A673 (cell line): Measurements from ENCODE around the gene MRPL40.

Source experiments
- EZH2 ChIP-seq: fragments of 200-600 bp; sonication (generic); IDR thresholded peaks from 2 replicates; pipeline ENCODE4 v1.6.1; 2017; ENCODE audit warnings: borderline replicate concordance, low read depth, mild to moderate bottlenecking, mixed read lengths, antibody characterized with exemption, low read length; ENCODE audit not compliant: poor library complexity, severe bottlenecking
- TF ChIP-seq, protein P1 (sequence below): fragments of 300-800, 200-600 bp; sonication (generic); conservative IDR thresholded peaks from 2 replicates; pipeline ENCODE4 v1.5.1; 2017; ENCODE audit warnings: low read depth, mild to moderate bottlenecking, antibody characterized with exemption, low read length, moderate library complexity, mixed read lengths

DNA sequence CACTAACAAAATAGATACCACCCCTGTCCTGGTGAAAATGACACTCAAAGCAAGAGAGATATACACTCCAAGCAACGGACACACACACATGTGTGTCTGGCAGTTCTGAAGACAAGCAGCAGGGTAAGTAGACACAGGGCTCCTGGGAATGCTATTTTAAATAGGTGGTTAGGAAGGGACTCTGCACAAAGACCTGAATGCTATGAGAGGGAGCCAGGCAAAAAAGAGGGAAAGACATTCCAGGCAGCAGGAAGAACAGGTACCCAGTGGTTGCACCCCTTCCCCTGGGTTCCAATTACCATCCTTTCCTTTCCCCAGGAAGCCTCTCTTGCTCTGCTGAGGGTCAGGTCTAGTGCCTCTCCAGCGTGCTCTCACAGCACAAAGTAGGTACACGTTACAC, 43.7 kb downstream of the MRPL40 start:
- TF ChIP-seq, protein P1, sequence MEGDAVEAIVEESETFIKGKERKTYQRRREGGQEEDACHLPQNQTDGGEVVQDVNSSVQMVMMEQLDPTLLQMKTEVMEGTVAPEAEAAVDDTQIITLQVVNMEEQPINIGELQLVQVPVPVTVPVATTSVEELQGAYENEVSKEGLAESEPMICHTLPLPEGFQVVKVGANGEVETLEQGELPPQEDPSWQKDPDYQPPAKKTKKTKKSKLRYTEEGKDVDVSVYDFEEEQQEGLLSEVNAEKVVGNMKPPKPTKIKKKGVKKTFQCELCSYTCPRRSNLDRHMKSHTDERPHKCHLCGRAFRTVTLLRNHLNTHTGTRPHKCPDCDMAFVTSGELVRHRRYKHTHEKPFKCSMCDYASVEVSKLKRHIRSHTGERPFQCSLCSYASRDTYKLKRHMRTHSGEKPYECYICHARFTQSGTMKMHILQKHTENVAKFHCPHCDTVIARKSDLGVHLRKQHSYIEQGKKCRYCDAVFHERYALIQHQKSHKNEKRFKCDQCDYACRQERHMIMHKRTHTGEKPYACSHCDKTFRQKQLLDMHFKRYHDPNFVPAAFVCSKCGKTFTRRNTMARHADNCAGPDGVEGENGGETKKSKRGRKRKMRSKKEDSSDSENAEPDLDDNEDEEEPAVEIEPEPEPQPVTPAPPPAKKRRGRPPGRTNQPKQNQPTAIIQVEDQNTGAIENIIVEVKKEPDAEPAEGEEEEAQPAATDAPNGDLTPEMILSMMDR = no peak
- TF ChIP-seq EZH2 = no peak
